MCF 10A (cell line): Measurements from ENCODE around the gene CTTNBP2. TPM values are rescaled to one million over a fixed set of nuclear protein-coding genes. Genes with fewer than 3 reads are reported as not detected.

Experiments used
- BruUV-seq: library from RNA; stranded (reverse); fragments of 400-500 nt; replicated peaks from 2 replicates; lab custom pipeline; 2021; lab: Mats Ljungman, UMichigan
- CTCF ChIA-PET: fragments of 300-600 bp; sonication (Branson Sonifier 250); formaldehyde crosslinking; extraction: SDS; loops from one replicate; lab custom pipeline; 2021; ENCODE audit warnings: antibody characterized with exemption, inconsistent platforms; lab: Yijun Ruan, JAX
- POLR2A ChIA-PET: fragments of 300-600, 350-650 bp; sonication (Branson Sonifier 250); formaldehyde crosslinking; extraction: SDS; loops from one replicate; lab custom pipeline; 2020; ENCODE audit warnings: antibody characterized with exemption, inconsistent platforms; lab: Yijun Ruan, JAX
- DNase-seq: peaks from one replicate; pipeline ENCODE4 v3.0.0-alpha.2; 2018; ENCODE audit not compliant: unreplicated experiment
- H3K27ac Mint-ChIP-seq: one replicate; pipeline ENCODE4 v1.8.0; 2022; ENCODE audit warnings: mild to moderate bottlenecking, low read depth, mixed read lengths; ENCODE audit not compliant: unreplicated experiment
- H3K27me3 Mint-ChIP-seq: one replicate; pipeline ENCODE4 v1.8.0; 2022; ENCODE audit warnings: mixed read lengths; ENCODE audit not compliant: insufficient read depth, unreplicated experiment
- H3K36me3 Mint-ChIP-seq: one replicate; pipeline ENCODE4 v1.8.0; 2022; ENCODE audit warnings: mild to moderate bottlenecking, moderate library complexity, mixed read lengths; ENCODE audit not compliant: insufficient read depth, unreplicated experiment
- H3K4me1 Mint-ChIP-seq: one replicate; pipeline ENCODE4 v1.8.0; 2022; ENCODE audit warnings: mixed read lengths; ENCODE audit not compliant: insufficient read depth, unreplicated experiment
- H3K4me3 Mint-ChIP-seq: one replicate; pipeline ENCODE4 v1.8.0; 2022; ENCODE audit warnings: mild to moderate bottlenecking, moderate library complexity, mixed read lengths; ENCODE audit not compliant: unreplicated experiment
- H3K9me3 Mint-ChIP-seq: one replicate; pipeline ENCODE4 v1.8.0; 2022; ENCODE audit warnings: mixed read lengths; ENCODE audit not compliant: unreplicated experiment
- intact Hi-C: fragments of 100-400 bp; cut with micrococcal nuclease; formaldehyde crosslinking; loops from 2 replicates; pipeline ENCODE4 v1.14.1; 2022
- total RNA-seq: library from RNA; stranded (reverse); gene quantifications from 2 replicates; pipeline ENCODE4 v1.2.3, GENCODE V29; 2022
- TF ChIP-seq, protein P1 (sequence below): fragments of 200-600 bp; IDR thresholded peaks from one replicate; pipeline ENCODE4 v1.8.0; 2022; ENCODE audit warnings: antibody characterized with exemption, mild to moderate bottlenecking; ENCODE audit not compliant: unreplicated experiment

The CTTNBP2 gene
- total RNA-seq, 1 experiment from 2014 or later: 0.98 TPM

DNA sequence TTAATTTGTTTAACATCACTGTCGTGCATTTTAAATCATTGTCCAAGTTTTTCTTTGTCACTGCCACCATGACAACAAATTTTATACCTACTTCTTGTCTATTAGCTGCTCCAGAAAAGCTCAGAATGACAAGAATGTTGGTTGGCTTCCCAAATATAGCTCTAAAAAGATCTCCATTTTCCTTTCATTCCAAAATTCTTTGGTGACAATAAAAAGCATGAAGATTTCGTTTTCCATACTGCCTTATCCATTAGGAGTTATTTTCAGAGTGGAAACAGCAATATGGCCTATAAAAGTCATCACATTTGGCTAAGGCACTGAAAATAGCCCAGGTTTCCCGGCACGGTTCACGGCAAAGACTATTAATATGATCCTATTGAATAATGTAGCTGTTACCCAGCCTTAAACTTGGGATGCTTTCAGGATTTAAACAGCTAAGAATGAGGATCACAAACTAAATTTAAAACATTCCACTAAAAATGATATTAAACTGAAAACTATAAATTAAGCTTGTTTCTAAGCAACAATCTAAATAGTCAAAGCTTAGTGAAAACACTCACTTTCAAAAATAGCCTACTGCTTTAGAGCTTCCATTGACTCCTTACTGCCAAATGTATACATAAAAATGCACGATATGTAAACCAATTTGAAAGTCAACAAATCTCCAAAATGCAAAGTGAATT, 2.7 kb downstream of the CTTNBP2 start:
- BruUV-seq: no TSS peak
- peaks cover 6% of the 10 kb centered on the region for H3K4me1 Mint-ChIP-seq
- DNase-seq: no peak
- CTCF ChIA-PET: interaction anchor here (0.5 to 0.9 kb wide), 4 partner anchors 23 to 204 kb away, joined by 3 to 4 read pairs (median 3); no protein-coding TSS in a partner anchor
- H3K4me3 Mint-ChIP-seq: no peak overlapping the region
- intact Hi-C loops: no loop called here
- H3K27ac Mint-ChIP-seq: no peak overlapping the region
- no peaks in the 10 kb centered on the region for H3K9me3 Mint-ChIP-seq
- H3K27me3 Mint-ChIP-seq: peaks cover 33% of the 10 kb centered on the region
- TF ChIP-seq, protein P1, sequence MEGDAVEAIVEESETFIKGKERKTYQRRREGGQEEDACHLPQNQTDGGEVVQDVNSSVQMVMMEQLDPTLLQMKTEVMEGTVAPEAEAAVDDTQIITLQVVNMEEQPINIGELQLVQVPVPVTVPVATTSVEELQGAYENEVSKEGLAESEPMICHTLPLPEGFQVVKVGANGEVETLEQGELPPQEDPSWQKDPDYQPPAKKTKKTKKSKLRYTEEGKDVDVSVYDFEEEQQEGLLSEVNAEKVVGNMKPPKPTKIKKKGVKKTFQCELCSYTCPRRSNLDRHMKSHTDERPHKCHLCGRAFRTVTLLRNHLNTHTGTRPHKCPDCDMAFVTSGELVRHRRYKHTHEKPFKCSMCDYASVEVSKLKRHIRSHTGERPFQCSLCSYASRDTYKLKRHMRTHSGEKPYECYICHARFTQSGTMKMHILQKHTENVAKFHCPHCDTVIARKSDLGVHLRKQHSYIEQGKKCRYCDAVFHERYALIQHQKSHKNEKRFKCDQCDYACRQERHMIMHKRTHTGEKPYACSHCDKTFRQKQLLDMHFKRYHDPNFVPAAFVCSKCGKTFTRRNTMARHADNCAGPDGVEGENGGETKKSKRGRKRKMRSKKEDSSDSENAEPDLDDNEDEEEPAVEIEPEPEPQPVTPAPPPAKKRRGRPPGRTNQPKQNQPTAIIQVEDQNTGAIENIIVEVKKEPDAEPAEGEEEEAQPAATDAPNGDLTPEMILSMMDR: no peak
- H3K36me3 Mint-ChIP-seq: no peaks in the 10 kb centered on the region
- POLR2A ChIA-PET: interaction anchor here (1.0 kb wide), 1 partner anchor 91 kb away, joined by 3 read pairs; no protein-coding TSS in a partner anchor

DNA sequence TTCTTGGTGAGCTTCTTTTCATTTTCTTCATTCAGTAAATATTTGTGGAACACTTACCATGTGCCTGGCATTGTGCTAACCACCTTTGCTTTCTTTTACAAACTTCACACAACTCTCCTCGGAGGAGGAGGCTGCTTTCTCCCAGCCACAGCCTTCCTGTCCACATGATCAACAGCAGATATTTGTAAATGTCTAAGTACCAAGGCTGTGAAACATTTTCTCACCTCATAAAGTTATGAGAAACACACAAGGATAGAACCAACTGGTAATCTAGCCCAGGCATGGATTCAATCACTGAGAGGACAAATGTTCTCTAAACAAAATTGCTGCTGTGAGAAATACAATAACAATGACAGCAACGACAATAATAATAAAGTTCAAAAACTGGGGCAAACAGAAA, 3.9 kb downstream of the CTTNBP2 start:
- TF ChIP-seq, protein P1: no peak
- peaks cover 26% of the 10 kb centered on the region for H3K27me3 Mint-ChIP-seq
- H3K9me3 Mint-ChIP-seq: no peaks in the 10 kb centered on the region
- BruUV-seq: no TSS peak
- ChIA-PET POLR2A (interaction anchor here (0.6 kb wide), 1 partner anchor 12 kb away, joined by 4 read pairs; no protein-coding TSS in a partner anchor), CTCF (no interaction called here)
- no peak overlapping the region for H3K4me3 Mint-ChIP-seq
- no peak overlapping the region for H3K27ac Mint-ChIP-seq
- DNase-seq: no peak
- no peaks in the 10 kb centered on the region for H3K36me3 Mint-ChIP-seq
- H3K4me1 Mint-ChIP-seq: peaks cover 6% of the 10 kb centered on the region
- intact Hi-C loops: no loop called here

- no peak for DNase-seq
- no TSS peak for BruUV-seq
- H3K27me3 Mint-ChIP-seq: peaks cover 8% of the 10 kb centered on the region
- no peaks in the 10 kb centered on the region for H3K36me3 Mint-ChIP-seq
- ChIA-PET POLR2A (no interaction called here), CTCF (no interaction called here)
- no peaks in the 10 kb centered on the region for H3K4me1 Mint-ChIP-seq
- no peak overlapping the region for H3K4me3 Mint-ChIP-seq
- intact Hi-C loops: no loop called here
- H3K27ac Mint-ChIP-seq: no peak overlapping the region
- TF ChIP-seq, protein P1: no peak
- H3K9me3 Mint-ChIP-seq: no peaks in the 10 kb centered on the region
Observed at GRCh38 chr7:117863618-117864017, 9.6 kb downstream of the CTTNBP2 start.

GRCh38 chr7:117862378-117862777, 10.9 kb downstream of the CTTNBP2 start:
- Mint-ChIP-seq H3K36me3 (no peaks in the 10 kb centered on the region), H3K4me3 (no peak overlapping the region), H3K4me1 (no peaks in the 10 kb centered on the region), H3K9me3 (no peaks in the 10 kb centered on the region), H3K27me3 (peaks cover 8% of the 10 kb centered on the region), H3K27ac (no peak overlapping the region)
- no TSS peak for BruUV-seq
- ChIA-PET CTCF (interaction anchor here (1.1 kb wide), 1 partner anchor 463 kb away, joined by 3 read pairs; no protein-coding TSS in a partner anchor), POLR2A (interaction anchor here (0.6 to 1.2 kb wide), 2 partner anchors 11 to 332 kb away, joined by 3 to 4 read pairs; partner anchors contain the start of gene CTTNBP2)
- TF ChIP-seq, protein P1: no peak
- intact Hi-C loops: no loop called here
- no peak for DNase-seq
